Upper lobe of right lung (tissue), 1 donor: ENCODE measurements around the gene CASK. TPM values are rescaled to one million over a fixed set of nuclear protein-coding genes. Genes with fewer than 3 reads are reported as not detected.
A peak's percentile ranks its signal among the peaks of the same experiment; 100 is the strongest.
"Not testable (repeated sequence)": the region's sequence is repeated elsewhere in the genome, so short reads cannot be mapped to it uniquely, and the experiment has no call there.

ENCODE experiments used
- ATAC-seq: fragments of 200-7000 bp; cut with Tn5 transposase; one replicate; pipeline ENCODE4 v1.9.1; 2020; ENCODE audit warnings: mild to moderate bottlenecking, moderate library complexity
- DNase-seq: peaks from one replicate; pipeline ENCODE4 v3.0.0-alpha.2; 2020
- H3K27ac ChIP-seq: fragments of 200-600 bp; one replicate; pipeline ENCODE4 v1.8.0; 2022
- H3K27me3 ChIP-seq: fragments of 200-600 bp; one replicate; pipeline ENCODE4 v1.8.0; 2022; ENCODE audit warnings: mild to moderate bottlenecking
- H3K36me3 ChIP-seq: fragments of 200-600 bp; one replicate; pipeline ENCODE4 v1.8.0; 2022
- H3K4me1 ChIP-seq: fragments of 200-600 bp; one replicate; pipeline ENCODE4 v1.8.0; 2022
- H3K4me3 ChIP-seq: fragments of 200-600 bp; one replicate; pipeline ENCODE4 v1.8.0; 2022; ENCODE audit warnings: mild to moderate bottlenecking
- H3K9me3 ChIP-seq: fragments of 200-600 bp; one replicate; pipeline ENCODE4 v1.8.0; 2022
- CTCF ChIP-seq: fragments of 200-600 bp; IDR thresholded peaks from one replicate; pipeline ENCODE4 v1.8.0; 2022; ENCODE audit warnings: antibody characterized with exemption
- intact Hi-C: fragments of 100-400 bp; cut with DNase I; formaldehyde crosslinking; loops from one replicate; pipeline ENCODE4 v1.11.0; 2022
- total RNA-seq: library from RNA; stranded (reverse); fragmentation: NEBNext Ultra II Directional; extraction: Animal tissue kit (Norgen Biotek cat#: 25700); gene quantifications from one replicate; pipeline ENCODE4 v1.2.1, GENCODE V29; 2021
- donor health status: DM: no; HTN: yes; CAD: no; lungs with severe emphysema.

The CASK gene
- total RNA-seq, 1 donor from 2014 or later, result 60.4 TPM

- H3K27ac ChIP-seq, result no peak overlapping the region
- no peak for TF ChIP-seq CTCF
- peaks cover 6% of the 10 kb centered on the region for H3K36me3 ChIP-seq
- ATAC-seq (no peak), DNase-seq (no peak)
- no peak overlapping the region for H3K4me3 ChIP-seq
- no peaks in the 10 kb centered on the region for H3K27me3 ChIP-seq
- intact Hi-C loops, result no loop called here
- H3K4me1 ChIP-seq, result no peaks in the 10 kb centered on the region
- H3K9me3 ChIP-seq, result no peaks in the 10 kb centered on the region
Observed at GRCh38 chrX:41653125-41653524, 270.2 kb downstream of the CASK start.

- intact Hi-C loops, H3K4me1 ChIP-seq, H3K27ac ChIP-seq, ATAC-seq, H3K36me3 ChIP-seq, H3K9me3 ChIP-seq, H3K4me3 ChIP-seq, H3K27me3 ChIP-seq, DNase-seq: not testable (repeated sequence)
Observed at GRCh38 chrX:41646201-41646600, 277.2 kb downstream of the CASK start.

- TF ChIP-seq CTCF, result no peak
- intact Hi-C loops, result no loop called here
Observed at GRCh38 chrX:41634284-41634683, 289.1 kb downstream of the CASK start.

GRCh38 chrX:41630091-41630490 is 293.3 kb downstream of the CASK start:
- H3K27ac ChIP-seq, result no peak overlapping the region
- no peak for DNase-seq
- ATAC-seq, result no peak
- intact Hi-C loops, result no loop called here
- H3K4me1 ChIP-seq, result no peaks in the 10 kb centered on the region
- H3K36me3 ChIP-seq, result peaks cover 3% of the 10 kb centered on the region
- no peaks in the 10 kb centered on the region for H3K9me3 ChIP-seq
- no peaks in the 10 kb centered on the region for H3K27me3 ChIP-seq
- H3K4me3 ChIP-seq, result no peak overlapping the region
- no peak for TF ChIP-seq CTCF

More at GRCh38 chrX:41634284-41634683, 289.1 kb downstream of the CASK start:
- Histone ChIP-seq H3K4me1 (no peaks in the 10 kb centered on the region), H3K27me3 (no peaks in the 10 kb centered on the region), H3K4me3 (no peak overlapping the region), H3K9me3 (no peaks in the 10 kb centered on the region), H3K27ac (no peak overlapping the region), H3K36me3 (no peaks in the 10 kb centered on the region)
- DNase-seq, result no peak
- peak; percentile 63 for ATAC-seq

- Histone ChIP-seq H3K27ac (no peak overlapping the region), H3K4me1 (no peaks in the 10 kb centered on the region), H3K9me3 (no peaks in the 10 kb centered on the region), H3K4me3 (no peak overlapping the region), H3K36me3 (peaks cover 3% of the 10 kb centered on the region), H3K27me3 (no peaks in the 10 kb centered on the region)
- intact Hi-C loops, result no loop called here
- no peak for DNase-seq
- no peak for ATAC-seq
- no peak for TF ChIP-seq CTCF
Observed at GRCh38 chrX:41629539-41629938, 293.8 kb downstream of the CASK start.

- no peak overlapping the region for H3K27ac ChIP-seq
- DNase-seq, result no peak
- H3K9me3 ChIP-seq, result no peaks in the 10 kb centered on the region
- H3K36me3 ChIP-seq, result peaks cover 3% of the 10 kb centered on the region
- no peak for TF ChIP-seq CTCF
- no peaks in the 10 kb centered on the region for H3K27me3 ChIP-seq
- intact Hi-C loops, result no loop called here
- H3K4me3 ChIP-seq, result no peak overlapping the region
- ATAC-seq, result no peak
- peaks cover 4% of the 10 kb centered on the region for H3K4me1 ChIP-seq
Observed at GRCh38 chrX:41621222-41621723, 302.1 kb downstream of the CASK start.
